ENCODE results near the gene FCRL6.
A peak's percentile ranks its signal among the peaks of the same experiment; 100 is the strongest.

The FCRL6 gene

GRCh38 chr1:159780583-159781582 is 21.3 kb upstream of the FCRL6 start, which contains the start of gene DUSP23:
Gene DUSP23 (plus strand): TSS chr1:159780962. CDS start chr1:159781101, 139 bp downstream.
- peak; percentile 68 for TF ChIP-seq CTCF (IDR thresholded peaks at IDR 0.05; ENCODE audit: control extremely low read depth, extremely low read depth, low read depth, missing control alignments)
- ChIA-PET POLR2A (no interaction called here), CTCF (interaction anchor here (0.6 to 4.0 kb wide), 11 partner anchors 9 to 647 kb away, joined by 3 to 20 read pairs (median 5); partner anchors contain the start of gene FCRL6)
- DNase-seq (ENCODE audit: extremely low spot score), result peak; percentile 97

- POLR2A ChIA-PET, result no interaction called here
These were observed 20.2 kb upstream of the FCRL6 start for GRCh38 chr1:159781992-159782391.

GRCh38 chr1:159783724-159784123 is 18.4 kb upstream of the FCRL6 start:
- ChIA-PET POLR2A (no interaction called here), CTCF (interaction anchor here (4.0 kb wide), 1 partner anchor 224 kb away, joined by 20 read pairs; no protein-coding TSS in a partner anchor)
- TF ChIP-seq CTCF (IDR thresholded peaks at IDR 0.05; ENCODE audit: control extremely low read depth, extremely low read depth, low read depth, missing control alignments), result no peak
- no peak for DNase-seq (ENCODE audit: extremely low spot score)

More at GRCh38 chr1:159781992-159782391, 20.2 kb upstream of the FCRL6 start:
- CTCF ChIA-PET, result interaction anchor here (1.2 to 4.0 kb wide), 7 partner anchors 8 to 225 kb away, joined by 3 to 20 read pairs (median 6); partner anchors contain the start of genes FCRL6 and IGSF9
- TF ChIP-seq CTCF (IDR thresholded peaks at IDR 0.05; ENCODE audit: control extremely low read depth, extremely low read depth, low read depth, missing control alignments), result no peak
- no peak for DNase-seq (ENCODE audit: extremely low spot score)

DNA sequence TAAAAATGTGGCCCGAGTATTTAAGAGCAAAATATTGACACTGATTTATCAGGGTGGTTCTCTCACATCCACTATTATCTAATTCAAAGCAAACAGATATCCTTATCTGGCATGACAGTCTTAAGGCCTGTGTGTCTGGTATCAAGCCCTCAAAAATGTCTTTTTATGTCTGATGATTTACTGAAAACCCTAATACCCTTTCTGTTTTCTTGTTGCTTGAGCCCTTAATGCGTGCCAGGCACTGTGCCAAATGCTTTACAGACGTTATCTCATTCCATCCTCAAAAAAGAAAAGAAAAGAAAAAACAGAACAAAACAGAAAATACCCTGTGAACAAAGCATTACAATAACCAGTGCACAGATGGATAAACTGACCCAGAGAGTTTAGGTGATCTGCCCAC is 15.7 kb upstream of the FCRL6 start:
- TF ChIP-seq CTCF (IDR thresholded peaks at IDR 0.05; ENCODE audit: control extremely low read depth, extremely low read depth, low read depth, missing control alignments), result no peak
- ChIA-PET CTCF (interaction anchor here (1.1 to 2.9 kb wide), 3 partner anchors 8 to 260 kb away, joined by 3 to 9 read pairs (median 3); no protein-coding TSS in a partner anchor), POLR2A (no interaction called here)
- no peak for DNase-seq (ENCODE audit: extremely low spot score)

DNA sequence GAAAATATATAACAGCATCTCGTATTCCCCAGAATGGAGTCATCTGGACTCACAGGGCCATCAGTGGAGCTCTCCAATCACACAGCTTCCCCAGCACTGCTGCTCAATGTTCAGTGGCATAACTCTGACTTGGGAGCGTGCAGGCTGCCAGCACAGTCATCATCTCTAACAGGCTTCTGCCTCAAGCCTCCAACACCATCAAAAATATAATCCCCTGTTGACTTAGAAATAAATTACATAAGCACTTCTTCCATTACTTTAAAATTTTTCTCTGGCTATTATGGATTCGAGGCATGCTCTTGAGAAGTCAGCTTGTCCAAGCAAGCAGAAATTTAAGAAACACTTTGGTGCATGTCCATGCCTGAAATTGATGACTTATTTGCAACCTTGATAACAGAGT is 15.2 kb upstream of the FCRL6 start:
- CTCF ChIA-PET, result interaction anchor here (0.8 to 2.9 kb wide), 4 partner anchors 12 to 364 kb away, joined by 3 to 9 read pairs (median 4); no protein-coding TSS in a partner anchor
- no peak for DNase-seq (ENCODE audit: extremely low spot score)

More for the DNA sequence above, 15.2 kb upstream of the FCRL6 start:
- POLR2A ChIA-PET, result no interaction called here
- TF ChIP-seq CTCF (IDR thresholded peaks at IDR 0.05; ENCODE audit: control extremely low read depth, extremely low read depth, low read depth, missing control alignments), result no peak
